Neuron (in vitro differentiated cells): Measurements from ENCODE around the gene PPIP5K1.

ENCODE experiments used
- H2AFZ ChIP-seq: one replicate; pipeline ENCODE4 v1.6.1; 2013; ENCODE audit warnings: low read depth, mild to moderate bottlenecking, inconsistent platforms, low read length, moderate library complexity
- H3K27me3 ChIP-seq: one replicate; pipeline ENCODE4 v1.6.1; 2013; ENCODE audit warnings: low read length; ENCODE audit not compliant: insufficient read depth
- H3K36me3 ChIP-seq: one replicate; pipeline ENCODE4 v1.6.1; 2013; ENCODE audit warnings: low read length; ENCODE audit not compliant: insufficient read depth
- H3K4me1 ChIP-seq: one replicate; pipeline ENCODE4 v1.6.1; 2013; ENCODE audit warnings: low read length; ENCODE audit not compliant: insufficient read depth
- H3K4me3 ChIP-seq: 2 replicates; pipeline ENCODE4 v1.5.1; 2013; ENCODE audit warnings: mild to moderate bottlenecking, low read length, moderate library complexity
- H3K9me3 ChIP-seq: one replicate; pipeline ENCODE4 v1.6.1; 2013; ENCODE audit warnings: low read length

PPIP5K1 gene

GRCh38 chr15:43484455-43484854, 105.6 kb downstream of the PPIP5K1 start:
- Histone ChIP-seq H3K9me3 (peaks cover 6% of the 10 kb centered on the region), H3K27me3 (no peaks in the 10 kb centered on the region), H3K4me3 (no peak overlapping the region), H2AFZ (no peak overlapping the region), H3K36me3 (peaks cover 73% of the 10 kb centered on the region), H3K4me1 (no peaks in the 10 kb centered on the region)
